Measurements from ENCODE around the gene TRAPPC8.
"Not testable (repeated sequence)": the region's sequence is repeated elsewhere in the genome, so short reads cannot be mapped to it uniquely, and the experiment has no call there.

The TRAPPC8 gene

GRCh38 chr18:31965316-31965970 is 22.5 kb upstream of the TRAPPC8 start:
- ChIA-PET CTCF (interaction anchor here (0.6 kb wide), 1 partner anchor 147 kb away, joined by 5 read pairs; no protein-coding TSS in a partner anchor), POLR2A (no interaction called here)
- TF ChIP-seq CTBP1 (IDR thresholded peaks at IDR 0.05; ENCODE audit: borderline replicate concordance) (no peak), L3MBTL2 (conservative IDR thresholded peaks at IDR 0.05) (no peak), FOXK2 (IDR thresholded peaks at IDR 0.05) (no peak), LEF1 (IDR thresholded peaks at IDR 0.05; ENCODE audit: borderline replicate concordance) (no peak), ELF4 (IDR thresholded peaks at IDR 0.05) (no peak), NFRKB (IDR thresholded peaks at IDR 0.05) (no peak), HDGF (IDR thresholded peaks at IDR 0.05; ENCODE audit: borderline replicate concordance) (no peak), ZNF384 (IDR thresholded peaks at IDR 0.05) (no peak), PKNOX1 (IDR thresholded peaks at IDR 0.05) (no peak), ARNT (IDR thresholded peaks at IDR 0.05) (no peak), TARDBP (IDR thresholded peaks at IDR 0.05) (no peak), SP1 (IDR thresholded peaks at IDR 0.05) (no peak)
- no peak for DNase-seq (ENCODE audit: extremely low spot score)

- DNase-seq (ENCODE audit: extremely low spot score): no peak
- ChIA-PET POLR2A (no interaction called here), CTCF (no interaction called here)
- TF ChIP-seq LEF1 (IDR thresholded peaks at IDR 0.05; ENCODE audit: borderline replicate concordance) (no peak), SUZ12 (IDR thresholded peaks at IDR 0.05) (no peak), FOXK2 (IDR thresholded peaks at IDR 0.05) (no peak), SP1 (IDR thresholded peaks at IDR 0.05) (no peak), CTBP1 (IDR thresholded peaks at IDR 0.05; ENCODE audit: borderline replicate concordance) (no peak), ELF4 (IDR thresholded peaks at IDR 0.05) (no peak), TARDBP (IDR thresholded peaks at IDR 0.05) (no peak), FOXM1 (IDR thresholded peaks at IDR 0.05; ENCODE audit: borderline replicate concordance) (no peak), ZNF384 (IDR thresholded peaks at IDR 0.05) (no peak), ARNT (IDR thresholded peaks at IDR 0.05) (no peak), HDGF (IDR thresholded peaks at IDR 0.05; ENCODE audit: borderline replicate concordance) (no peak), FOXA1 (IDR thresholded peaks at IDR 0.05) (no peak), NFRKB (IDR thresholded peaks at IDR 0.05) (no peak)
Measured at GRCh38 chr18:31957728-31958127, 14.8 kb upstream of the TRAPPC8 start.

GRCh38 chr18:31954349-31954748 is 11.4 kb upstream of the TRAPPC8 start:
- no peak for DNase-seq (ENCODE audit: extremely low spot score)
- no peak for TF ChIP-seq L3MBTL2 (conservative IDR thresholded peaks at IDR 0.05)
- TF ChIP-seq BHLHE40 (IDR thresholded peaks at IDR 0.05; ENCODE audit: borderline replicate concordance): no peak
- no peak for TF ChIP-seq FOXA1 (IDR thresholded peaks at IDR 0.05)
- TF ChIP-seq ARNT (IDR thresholded peaks at IDR 0.05): no peak
- TF ChIP-seq CTBP1 (IDR thresholded peaks at IDR 0.05; ENCODE audit: borderline replicate concordance): no peak
- TF ChIP-seq PKNOX1 (IDR thresholded peaks at IDR 0.05): no peak
- TF ChIP-seq FOXK2 (IDR thresholded peaks at IDR 0.05): no peak
- TF ChIP-seq ELF4 (IDR thresholded peaks at IDR 0.05): no peak
- no peak for TF ChIP-seq SUZ12 (IDR thresholded peaks at IDR 0.05)
- no peak for TF ChIP-seq ZNF384 (IDR thresholded peaks at IDR 0.05)
- TF ChIP-seq TARDBP (IDR thresholded peaks at IDR 0.05): no peak
- no peak for TF ChIP-seq NFRKB (IDR thresholded peaks at IDR 0.05)
- ChIA-PET POLR2A (interaction anchor here (1.6 kb wide), 1 partner anchor 11 kb away, joined by 9 read pairs; the partner anchor contains the start of gene TRAPPC8), CTCF (interaction anchor here (0.6 to 0.9 kb wide), 2 partner anchors 79 to 212 kb away, joined by 3 read pairs; no protein-coding TSS in a partner anchor)

GRCh38 chr18:31953699-31954098 is 10.8 kb upstream of the TRAPPC8 start:
- ChIA-PET POLR2A (interaction anchor here (1.6 kb wide), 1 partner anchor 11 kb away, joined by 9 read pairs; the partner anchor contains the start of gene TRAPPC8), CTCF (interaction anchor here (0.9 kb wide), 2 partner anchors 23 to 212 kb away, joined by 3 to 5 read pairs; no protein-coding TSS in a partner anchor)
- not testable (repeated sequence) for DNase-seq (ENCODE audit: extremely low spot score)

GRCh38 chr18:31952223-31952622 is 9.3 kb upstream of the TRAPPC8 start:
- ChIA-PET CTCF (interaction anchor here (0.9 kb wide), 1 partner anchor 11 kb away, joined by 3 read pairs; no protein-coding TSS in a partner anchor), POLR2A (interaction anchor here (0.6 to 1.2 kb wide), 2 partner anchors 9 to 75 kb away, joined by 3 to 6 read pairs; partner anchors contain the start of gene TRAPPC8)
- no peak for DNase-seq (ENCODE audit: extremely low spot score)
- TF ChIP-seq CTBP1 (IDR thresholded peaks at IDR 0.05; ENCODE audit: borderline replicate concordance) (no peak), BHLHE40 (IDR thresholded peaks at IDR 0.05; ENCODE audit: borderline replicate concordance) (no peak), SUZ12 (IDR thresholded peaks at IDR 0.05) (no peak), TARDBP (IDR thresholded peaks at IDR 0.05) (no peak), NFRKB (IDR thresholded peaks at IDR 0.05) (no peak), ARNT (IDR thresholded peaks at IDR 0.05) (no peak), SP1 (IDR thresholded peaks at IDR 0.05) (no peak), FOXK2 (IDR thresholded peaks at IDR 0.05) (no peak), PKNOX1 (IDR thresholded peaks at IDR 0.05) (no peak), FOXM1 (IDR thresholded peaks at IDR 0.05; ENCODE audit: borderline replicate concordance) (no peak), ZNF384 (IDR thresholded peaks at IDR 0.05) (no peak), L3MBTL2 (conservative IDR thresholded peaks at IDR 0.05) (no peak), LEF1 (IDR thresholded peaks at IDR 0.05; ENCODE audit: borderline replicate concordance) (no peak)

- TF ChIP-seq TARDBP (IDR thresholded peaks at IDR 0.05) (no peak), PKNOX1 (IDR thresholded peaks at IDR 0.05) (no peak), FOXK2 (IDR thresholded peaks at IDR 0.05) (no peak), NFRKB (IDR thresholded peaks at IDR 0.05) (no peak), SUZ12 (IDR thresholded peaks at IDR 0.05) (no peak), LEF1 (IDR thresholded peaks at IDR 0.05; ENCODE audit: borderline replicate concordance) (no peak), SP1 (IDR thresholded peaks at IDR 0.05) (no peak), ELF4 (IDR thresholded peaks at IDR 0.05) (no peak), FOXM1 (IDR thresholded peaks at IDR 0.05; ENCODE audit: borderline replicate concordance) (no peak), L3MBTL2 (conservative IDR thresholded peaks at IDR 0.05) (no peak), ARNT (IDR thresholded peaks at IDR 0.05) (no peak), HDGF (IDR thresholded peaks at IDR 0.05; ENCODE audit: borderline replicate concordance) (no peak), FOXA1 (IDR thresholded peaks at IDR 0.05) (no peak), BHLHE40 (IDR thresholded peaks at IDR 0.05; ENCODE audit: borderline replicate concordance) (no peak), ZNF384 (IDR thresholded peaks at IDR 0.05) (no peak), CTBP1 (IDR thresholded peaks at IDR 0.05; ENCODE audit: borderline replicate concordance) (no peak)
- no peak for DNase-seq (ENCODE audit: extremely low spot score)
- ChIA-PET CTCF (interaction anchor here (0.6 kb wide), 1 partner anchor 22 kb away, joined by 4 read pairs; no protein-coding TSS in a partner anchor), POLR2A (no interaction called here)
Measured at GRCh38 chr18:31950583-31950982, 7.7 kb upstream of the TRAPPC8 start.

GRCh38 chr18:31948349-31948748 is 5.4 kb upstream of the TRAPPC8 start:
- CTCF ChIA-PET; POLR2A ChIA-PET; DNase-seq (ENCODE audit: extremely low spot score): not testable (repeated sequence)

All from HEK293T (cell line).